Fibroblast of villous mesenchyme (primary cell): ENCODE data around the gene ANKLE2. TPM values are rescaled to one million over a fixed set of nuclear protein-coding genes. Genes with fewer than 3 reads are reported as not detected.
A peak's percentile ranks its signal among the peaks of the same experiment; 100 is the strongest.

Source experiments
- DNase-seq: peaks from one replicate; pipeline ENCODE4 v3.0.0-alpha.2; 2010; ENCODE audit warnings: low read depth
- H3K4me3 ChIP-seq: 2 replicates; pipeline ENCODE4 v1.5.1; 2011; ENCODE audit warnings: low read depth, mild to moderate bottlenecking, low read length
- CTCF ChIP-seq: IDR thresholded peaks from 2 replicates; pipeline ENCODE4 v1.5.1; 2012; ENCODE audit warnings: low read depth, mild to moderate bottlenecking, low read length; ENCODE audit not compliant: insufficient read depth
- small RNA-seq: library from RNA; depleted of rRNA; stranded (forward); fragments of <200 nt; gene quantifications from one replicate; pipeline ENCODE3, GENCODE V24; 2012
- total RNA-seq: library from RNA; depleted of rRNA; stranded (reverse); fragments of >200 nt; gene quantifications from 2 replicates; pipeline ENCODE4 v1.2.3, GENCODE V29; 2012

ANKLE2 gene
- total RNA-seq, 1 donor = 118 TPM

GRCh38 chr12:132689227-132689626 lies 72.4 kb downstream of the ANKLE2 start:
- no peak for DNase-seq
- no peak for TF ChIP-seq CTCF
- peak overlapping the region; percentile 6 for H3K4me3 ChIP-seq

- peak; percentile 96 for DNase-seq
- peak within 1 kb of the TSS; percentile 64 for H3K4me3 ChIP-seq
- TF ChIP-seq CTCF = no peak
These were observed 74.1 kb downstream of the ANKLE2 start, which contains the start of the genes POLE and PXMP2 for GRCh38 chr12:132687211-132688164. POLE (minus strand) TSS chr12:132687342; CDS start chr12:132687315, 27 bp downstream. PXMP2 (plus strand) TSS chr12:132687587; CDS start chr12:132687671, 84 bp downstream.

GRCh38 chr12:132686825-132687210 lies 74.8 kb downstream of the ANKLE2 start:
- DNase-seq = no peak
- peak overlapping the region; percentile 60 for H3K4me3 ChIP-seq
- no peak for TF ChIP-seq CTCF

GRCh38 chr12:132685400-132685799 lies 76.2 kb downstream of the ANKLE2 start:
- DNase-seq = no peak
- TF ChIP-seq CTCF = no peak

GRCh38 chr12:132677492-132677891 lies 84.1 kb downstream of the ANKLE2 start:
- H3K4me3 ChIP-seq = no peak overlapping the region
- no peak for TF ChIP-seq CTCF
- DNase-seq = no peak

More at GRCh38 chr12:132685400-132685799, 76.2 kb downstream of the ANKLE2 start:
- no peak overlapping the region for H3K4me3 ChIP-seq

- H3K4me3 ChIP-seq = no peak overlapping the region
- DNase-seq = no peak
These were observed 85.7 kb downstream of the ANKLE2 start for GRCh38 chr12:132675757-132676432.

More at GRCh38 chr12:132675757-132676432, 85.7 kb downstream of the ANKLE2 start:
- no peak for TF ChIP-seq CTCF

Small RNA genes within 50 kb of the gene (small RNA-seq; reads per million reads assigned to genes)
- gene RNA5SP379 = not detected

Other genes starting within 250 kb of the ANKLE2 start
- gene LRCOL1, start 151.2 kb downstream of the ANKLE2 start, total RNA-seq = 0.32 TPM in 1 of 2 replicates, not detected in the other
- gene P2RX2, start 143.1 kb downstream of the ANKLE2 start, total RNA-seq = not detected in 2 replicates
- gene POLE, start 74.5 kb downstream of the ANKLE2 start, total RNA-seq = 21.9 and 26.3 TPM in 2 replicates
- gene PXMP2, start 74.2 kb downstream of the ANKLE2 start, total RNA-seq = 10.8 and 16.4 TPM in 2 replicates
- 26.7 and 39.3 TPM in 2 replicates for gene PGAM5, start 51.0 kb downstream of the ANKLE2 start, total RNA-seq
- 133 and 148 TPM in 2 replicates for gene GOLGA3, start 67.0 kb upstream of the ANKLE2 start, total RNA-seq
- gene CHFR, start 125.8 kb upstream of the ANKLE2 start, total RNA-seq = 48.8 and 51.9 TPM in 2 replicates
- 7.7 and 14.2 TPM in 2 replicates for gene ZNF605, start 194.5 kb upstream of the ANKLE2 start, total RNA-seq
- gene ZNF26, start 224.5 kb upstream of the ANKLE2 start, total RNA-seq = 10.4 and 23.2 TPM in 2 replicates